H1 (cell line): ENCODE results near the gene EMC10. TPM values are rescaled to one million over a fixed set of nuclear protein-coding genes. Genes with fewer than 3 reads are reported as not detected.
A peak's percentile ranks its signal among the peaks of the same experiment; 100 is the strongest.

Experiments
- CTCF ChIA-PET: fragments of 300-600 bp; sonication (Branson Sonifier 250); formaldehyde crosslinking; loops from one replicate; lab custom pipeline; 2021; ENCODE audit not compliant: partially characterized antibody; lab: Charles Lee
- POLR2A ChIA-PET: fragments of 300-600 bp; sonication (Branson Sonifier 250); formaldehyde crosslinking; loops from one replicate; lab custom pipeline; 2021; ENCODE audit warnings: inconsistent platforms; ENCODE audit not compliant: partially characterized antibody; lab: Charles Lee
- DNase-seq, 2 experiments: peaks; one replicate each; pipeline versions ENCODE4 v3.0.0 to v3.0.0-alpha.2; 2010 to 2022; ENCODE audit warnings: low spot score in 2 of 2, low read depth in 1 of 2, mixed read lengths in 1 of 2
- FAIRE-seq: peaks from 2 replicates; lab custom pipeline; 2011; peaks lifted over from hg19 to GRCh38; lab: Jason Lieb, UNC
- H2AFZ ChIP-seq: 2 replicates; pipeline ENCODE4 v1.8.1; 2012; ENCODE audit warnings: low read length, inconsistent platforms
- H2AK5ac ChIP-seq: 2 replicates; pipeline ENCODE4 v1.6.1; 2013; ENCODE audit warnings: low read depth, low read length
- H2BK120ac ChIP-seq: replicated peaks from 2 replicates; pipeline ENCODE3; 2013; ENCODE audit warnings: low read depth, low read length, inconsistent platforms
- H2BK12ac ChIP-seq: 2 replicates; pipeline ENCODE4 v1.6.1; 2013; ENCODE audit warnings: low read depth, low read length
- H2BK15ac ChIP-seq: 2 replicates; pipeline ENCODE4 v1.6.1; 2013; ENCODE audit warnings: low read length
- H2BK20ac ChIP-seq: 2 replicates; pipeline ENCODE4 v1.6.1; 2013; ENCODE audit warnings: low read length
- H2BK5ac ChIP-seq: 2 replicates; pipeline ENCODE4 v1.6.1; 2013; ENCODE audit warnings: low read depth, low read length
- H3K14ac ChIP-seq: 2 replicates; pipeline ENCODE4 v1.6.1; 2013; ENCODE audit warnings: inconsistent platforms; ENCODE audit not compliant: insufficient read length
- H3K18ac ChIP-seq: 2 replicates; pipeline ENCODE4 v1.6.1; 2013; ENCODE audit warnings: low read length; ENCODE audit errors: extremely low read depth
- H3K23ac ChIP-seq: 2 replicates; pipeline ENCODE4 v1.6.1; 2013; ENCODE audit warnings: inconsistent platforms; ENCODE audit not compliant: insufficient read length
- H3K23me2 ChIP-seq: 2 replicates; pipeline ENCODE4 v1.6.1; 2013; ENCODE audit warnings: low read depth, low read length
- H3K27ac ChIP-seq: 2 replicates; pipeline ENCODE4 v1.6.1; 2011; ENCODE audit warnings: low read depth, low read length, inconsistent platforms
- H3K27me3 ChIP-seq, 4 experiments: replicated peaks in 1 of 4; 1 replicate in 1 of 4; 2 replicates in 3 of 4; pipeline versions ENCODE4 v1.6.1 to v1.8.1; 2011 to 2013; ENCODE audit warnings: low read length in 3 of 4, mild to moderate bottlenecking in 3 of 4, inconsistent platforms in 2 of 4, mixed read lengths in 2 of 4, moderate library complexity in 1 of 4; ENCODE audit not compliant: control insufficient read depth in 3 of 4, insufficient read depth in 3 of 4; ENCODE audit errors: extremely low read depth in 1 of 4
- H3K36me3 ChIP-seq, 4 experiments: 2 replicates each; pipeline versions ENCODE4 v1.6.1 to v1.8.1; 2011 to 2013; ENCODE audit warnings: mild to moderate bottlenecking in 4 of 4, low read length in 3 of 4, moderate library complexity in 2 of 4, control low read depth in 1 of 4, inconsistent platforms in 1 of 4; ENCODE audit not compliant: insufficient read depth in 4 of 4, control insufficient read depth in 2 of 4
- H3K4ac ChIP-seq: replicated peaks from 2 replicates; pipeline ENCODE3; 2013; ENCODE audit warnings: low read length, low read depth, mixed read lengths, inconsistent platforms; ENCODE audit not compliant: insufficient read length
- H3K4me1 ChIP-seq, 4 experiments: replicated peaks in 1 of 4; 1 replicate in 1 of 4; 2 replicates in 3 of 4; pipeline versions ENCODE4 v1.6.1 to v1.8.1; 2011 to 2013; ENCODE audit warnings: low read length in 3 of 4, inconsistent platforms in 2 of 4, mixed read lengths in 1 of 4; ENCODE audit not compliant: insufficient read depth in 4 of 4, control insufficient read depth in 3 of 4
- H3K4me2 ChIP-seq, 2 experiments: 2 replicates each; pipeline versions ENCODE4 v1.6.1 to v1.8.1; 2011 to 2013; ENCODE audit warnings: low read depth in 2 of 2, low read length in 2 of 2, control low read depth in 1 of 2, inconsistent platforms in 1 of 2, mild to moderate bottlenecking in 1 of 2; ENCODE audit not compliant: insufficient read depth in 1 of 2
- H3K4me3 ChIP-seq, 4 experiments: fragments of 200-600, 300-600 bp in 1 of 4; sonication (generic), shearing (Covaris generic), sonication (Bioruptor Twin) in 1 of 4; 2 replicates each; pipeline versions ENCODE4 v1.5.1 to v1.8.1; 2011 to 2016; ENCODE audit warnings: low read length in 4 of 4, low read depth in 3 of 4, control low read depth in 2 of 4, inconsistent platforms in 2 of 4, mild to moderate bottlenecking in 2 of 4, mixed read lengths in 1 of 4, moderate library complexity in 1 of 4; ENCODE audit not compliant: insufficient read depth in 2 of 4; ENCODE audit errors: extremely low read depth in 1 of 4
- H3K56ac ChIP-seq: replicated peaks from 2 replicates; pipeline ENCODE3; 2013; ENCODE audit warnings: low read depth, mild to moderate bottlenecking, mixed read lengths, low read length, inconsistent platforms; ENCODE audit not compliant: insufficient read length
- H3K79me1 ChIP-seq: 2 replicates; pipeline ENCODE4 v1.6.1; 2013; ENCODE audit warnings: low read depth, low read length, control low read depth
- H3K79me2 ChIP-seq, 2 experiments: 2 replicates each; pipeline versions ENCODE4 v1.6.1 to v1.8.1; 2012 to 2013; ENCODE audit warnings: low read length in 2 of 2, mild to moderate bottlenecking in 2 of 2, inconsistent platforms in 1 of 2; ENCODE audit not compliant: insufficient read depth in 2 of 2, control insufficient read depth in 1 of 2
- H3K9ac ChIP-seq, 4 experiments: replicated peaks in 1 of 4; 1 replicate in 1 of 4; 2 replicates in 3 of 4; pipeline versions ENCODE4 v1.6.1 to v1.8.1; 2011 to 2013; ENCODE audit warnings: low read depth in 3 of 4, low read length in 3 of 4, control low read depth in 2 of 4, mild to moderate bottlenecking in 2 of 4, moderate library complexity in 2 of 4, inconsistent platforms in 1 of 4; ENCODE audit errors: extremely low read depth in 1 of 4
- H3K9me3 ChIP-seq, 2 experiments: 2 replicates each; pipeline versions ENCODE4 v1.6.1 to v1.8.1; 2012 to 2013; ENCODE audit warnings: mild to moderate bottlenecking in 2 of 2, moderate library complexity in 2 of 2, control low read depth in 1 of 2, inconsistent platforms in 1 of 2, low read depth in 1 of 2, low read length in 1 of 2, mixed read lengths in 1 of 2; ENCODE audit not compliant: insufficient read depth in 2 of 2
- H4K20me1 ChIP-seq, 2 experiments: replicated peaks in 1 of 2; 2 replicates each; pipeline versions ENCODE3 to v1.8.1; 2011 to 2013; ENCODE audit warnings: inconsistent platforms in 2 of 2, low read length in 2 of 2, mild to moderate bottlenecking in 1 of 2; ENCODE audit not compliant: insufficient read depth in 2 of 2, control insufficient read depth in 1 of 2
- H4K5ac ChIP-seq: 2 replicates; pipeline ENCODE4 v1.6.1; 2013; ENCODE audit warnings: low read length, low read depth, mixed read lengths, inconsistent platforms; ENCODE audit not compliant: insufficient read length
- H4K8ac ChIP-seq: 2 replicates; pipeline ENCODE4 v1.8.0; 2013; ENCODE audit warnings: mild to moderate bottlenecking, moderate library complexity, low read length, inconsistent platforms; ENCODE audit not compliant: insufficient read depth; ENCODE audit errors: extremely low read depth
- H4K91ac ChIP-seq: replicated peaks from 2 replicates; pipeline ENCODE3; 2013; ENCODE audit warnings: low read length, mixed read lengths, inconsistent platforms; ENCODE audit not compliant: insufficient read length
- ATF3 ChIP-seq: IDR thresholded peaks from 2 replicates; pipeline ENCODE4 v1.6.1; 2011; ENCODE audit warnings: low read depth, mild to moderate bottlenecking, low read length; ENCODE audit not compliant: insufficient read depth
- BCL11A ChIP-seq, 2 experiments: IDR thresholded peaks; one replicate each; pipeline ENCODE4 v1.6.1; 2011; ENCODE audit warnings: low read depth in 2 of 2, low read length in 2 of 2, mild to moderate bottlenecking in 2 of 2
- BRCA1 ChIP-seq: IDR thresholded peaks from 2 replicates; pipeline ENCODE4 v1.6.1; 2012; ENCODE audit warnings: low read depth, low read length, improper control_type of control experiment
- EGR1 ChIP-seq: IDR thresholded peaks from 2 replicates; pipeline ENCODE4 v1.6.1; 2011; ENCODE audit warnings: low read depth, low read length, borderline replicate concordance
- GABPA ChIP-seq: IDR thresholded peaks from 2 replicates; pipeline ENCODE4 v1.6.1; 2011; ENCODE audit warnings: mild to moderate bottlenecking, low read length, moderate library complexity, borderline replicate concordance; ENCODE audit not compliant: insufficient read depth
- GTF2F1 ChIP-seq: IDR thresholded peaks from 2 replicates; pipeline ENCODE4 v1.6.1; 2012; ENCODE audit warnings: low read depth, low read length, improper control_type of control experiment, borderline replicate concordance
- KDM4A ChIP-seq: IDR thresholded peaks from one replicate; pipeline ENCODE4 v1.7.1; 2012; ENCODE audit warnings: low read depth, mild to moderate bottlenecking, moderate library complexity, low read length, inconsistent platforms; ENCODE audit not compliant: severe bottlenecking
- NANOG ChIP-seq: IDR thresholded peaks from 2 replicates; pipeline ENCODE4 v1.6.1; 2011; ENCODE audit warnings: low read length, low read depth, mild to moderate bottlenecking, inconsistent platforms; ENCODE audit not compliant: insufficient read depth, poor library complexity, severe bottlenecking
- SAP30 ChIP-seq: fragments of 300-600 bp; sonication (generic); IDR thresholded peaks from 2 replicates; pipeline ENCODE4 v1.7.1; 2012; ENCODE audit warnings: low read length, moderate library complexity, mild to moderate bottlenecking, inconsistent platforms; ENCODE audit not compliant: insufficient read depth, insufficient replicate concordance
- SIN3A ChIP-seq, 2 experiments: IDR thresholded peaks in 1 of 2; conservative IDR thresholded peaks in 1 of 2; 2 replicates each; pipeline ENCODE4 v1.6.1; 2011 to 2012; ENCODE audit warnings: low read length in 2 of 2, improper control_type of control experiment in 1 of 2, low read depth in 1 of 2, mild to moderate bottlenecking in 1 of 2
- SP4 ChIP-seq: IDR thresholded peaks from 2 replicates; pipeline ENCODE4 v1.6.1; 2012; ENCODE audit warnings: low read length, inconsistent platforms
- TCF12 ChIP-seq: IDR thresholded peaks from 2 replicates; pipeline ENCODE4 v1.6.1; 2011; ENCODE audit warnings: low read depth, mild to moderate bottlenecking, low read length
- WGBS, 2 experiments: shearing (Covaris generic) in 1 of 2; methylation state at CpG; one replicate each; pipeline versions ENCODE4 v1.1.6 to v1.1.7; 2013 to 2015; ENCODE audit warnings: low lambda C conversion rate in 2 of 2, mixed read lengths in 2 of 2, inconsistent platforms in 1 of 2, low coverage in 1 of 2, missing lambda C conversion rate in 1 of 2; ENCODE audit not compliant: insufficient replicate concordance in 2 of 2, insufficient coverage in 1 of 2, insufficient read length in 1 of 2; ENCODE audit errors: extremely low coverage in 1 of 2, missing lambda C conversion rate in 1 of 2; 5-methylcytosine and 5-hydroxymethylcytosine counted together
- polyA plus RNA-seq, 7 experiments: library from polyadenylated mRNA; depleted of rRNA in 3 of 7; stranded (reverse) in 5 of 7; unstranded in 2 of 7; fragments of >200 nt in 5 of 7; fragments of 200-250 nt in 2 of 7; gene quantifications; 1 replicate in 5 of 7; 2 replicates in 1 of 7; 4 replicates in 1 of 7; pipeline versions ENCODE4 v1.2.1 to v1.2.3, GENCODE V29; 2011 to 2013; ENCODE audit warnings: missing spikeins in 2 of 7, mixed read lengths in 2 of 7
- total RNA-seq: library from RNA; stranded (reverse); fragmentation: NEBNext Ultra II Directional; extraction: Animal tissue kit (Norgen Biotek cat#: 25700); gene quantifications from 2 replicates; pipeline ENCODE4 v1.2.1, GENCODE V29; 2021

EMC10 gene
- total and polyA plus RNA-seq, 2 of the 8 experiments (the other 6 are each of a cell fraction or from before 2014, with no cell fraction given), result 77.6 to 103 TPM

GRCh38 chr19:50537769-50538230 lies 61.5 kb downstream of the EMC10 start:
- WGBS, 2 experiments, result 26% methylated on average over 15 of the region's 15 CpGs; no CpG with 5 or more reads in 1 of the 2 experiments
- POLR2A ChIA-PET, result interaction anchor here (0.6 to 2.0 kb wide), 4 partner anchors 12 to 70 kb away, joined by 3 to 8 read pairs (median 4); no protein-coding TSS in a partner anchor
- 0 out of 8 replicates have a peak, but pooled peaks cover 0 to under 1% (median 0%) of the 10 kb centered on the region in 4 experiments for H3K36me3 ChIP-seq
- TF ChIP-seq GABPA (no peak), BRCA1 (no peak), ATF3 (no peak), SIN3A (conservative IDR thresholded peaks at IDR 0.05 in 1 of 2, IDR thresholded peaks at IDR 0.05 in 1 of 2; ENCODE audit: low read depth in 1 of 2, low read length in 2 of 2) (peak in 1 of 2 experiments; percentile 58; a peak in 1 of 4 replicates), NANOG (peak; percentile 44), EGR1 (no peak), TCF12 (0 out of 2 replicates have a peak, but pooled peaks have one; percentile 24), KDM4A (no peak), SAP30 (no peak), BCL11A (IDR thresholded peaks at IDR 0.05; ENCODE audit: low read depth in 2 of 2, low read length in 2 of 2) (no peak), GTF2F1 (no peak), SP4 (no peak)

More at GRCh38 chr19:50537769-50538230, 61.5 kb downstream of the EMC10 start:
- no peak overlapping the region for H2BK15ac ChIP-seq
- no peak overlapping the region for H3K9ac ChIP-seq
- no peak overlapping the region for H3K4me3 ChIP-seq
- H3K14ac ChIP-seq, result no peak overlapping the region
- FAIRE-seq (peak; percentile 52), DNase-seq (peak; percentile 89 to 99)
- H2BK12ac ChIP-seq, result no peak overlapping the region
- no peak overlapping the region for H3K4me2 ChIP-seq
- H2BK120ac ChIP-seq, result no peak overlapping the region
- H4K8ac ChIP-seq, result no peak overlapping the region
- H4K5ac ChIP-seq, result no peak overlapping the region
- no peak overlapping the region for H4K91ac ChIP-seq
- H3K79me2 ChIP-seq, result no peaks in the 10 kb centered on the region
- H3K9me3 ChIP-seq, result no peaks in the 10 kb centered on the region; a peak in 1 of 4 replicates
- no peak overlapping the region for H3K23ac ChIP-seq
- no peaks in the 10 kb centered on the region for H3K79me1 ChIP-seq
- no peak overlapping the region for H2BK5ac ChIP-seq
- H2AFZ ChIP-seq, result no peak overlapping the region
- no peak overlapping the region for H3K4ac ChIP-seq
- no peak overlapping the region for H3K18ac ChIP-seq
- H3K23me2 ChIP-seq, result no peaks in the 10 kb centered on the region; the same call in 1 of the 2 replicates
- H3K27ac ChIP-seq, result no peak overlapping the region
- no peaks in the 10 kb centered on the region for H3K27me3 ChIP-seq
- CTCF ChIA-PET, result interaction anchor here (0.7 to 17.1 kb wide), 49 partner anchors 9 to 554 kb away, joined by 3 to 269 read pairs (median 6); partner anchors contain the start of genes ASPDH, CLEC11A, JOSD2 and POLD1
- H3K4me1 ChIP-seq, result no peaks in the 10 kb centered on the region
- no peak overlapping the region for H2AK5ac ChIP-seq
- no peak overlapping the region for H3K56ac ChIP-seq
- H2BK20ac ChIP-seq, result no peak overlapping the region
- H4K20me1 ChIP-seq, result peaks cover 0 to 4% of the 10 kb centered on the region in 2 experiments
